ENCODE data around the gene EIF4B.

EIF4B gene

GRCh38 chr12:53061404-53062010 is 55.3 kb downstream of the EIF4B start:
- no peaks in the 10 kb centered on the region for H3K79me1 ChIP-seq (ENCODE audit: low read length)
- no peak overlapping the region for H3K23ac ChIP-seq (ENCODE audit: low read length)
- no peak overlapping the region for H3K27ac ChIP-seq (ENCODE audit: low read depth, low read length)
- H2AK5ac ChIP-seq (ENCODE audit: low read length) = no peak overlapping the region
- H3K36me3 ChIP-seq (ENCODE audit: control insufficient read depth in 1 of 2, insufficient read depth in 2 of 2, low read length in 2 of 2) = peaks cover 14 to 16% of the 10 kb centered on the region in 2 experiments
- no CpG with 5 or more reads among the region's 5 CpGs for WGBS (ENCODE audit: extremely low coverage, insufficient coverage, insufficient read length)
- no peak overlapping the region for H3K14ac ChIP-seq (ENCODE audit: low read length)
- H4K8ac ChIP-seq (ENCODE audit: low read depth, low read length) = peak overlapping the region; percentile 9
- H2BK12ac ChIP-seq (ENCODE audit: low read length) = no peak overlapping the region
- H3K9me3 ChIP-seq (ENCODE audit: insufficient read depth, low read depth, low read length) = peaks cover 2% of the 10 kb centered on the region
- H4K12ac ChIP-seq (ENCODE audit: low read depth, low read length) = no peak overlapping the region
- no peak overlapping the region for H3K4me2 ChIP-seq (ENCODE audit: low read length)
- DNase-seq = peak; percentile 21 to 36
- H2AFZ ChIP-seq (ENCODE audit: insufficient read depth, low read length, poor library complexity) = no peak overlapping the region
- no peaks in the 10 kb centered on the region for H3K4me1 ChIP-seq (ENCODE audit: control insufficient read depth in 1 of 2, insufficient read depth in 2 of 2, low read length in 2 of 2)
- H3K9ac ChIP-seq (ENCODE audit: low read length) = no peak overlapping the region
- no peak overlapping the region for H3K18ac ChIP-seq (ENCODE audit: low read length)
- H4K91ac ChIP-seq (ENCODE audit: low read depth, low read length) = no peak overlapping the region
- no peak overlapping the region for H2BK120ac ChIP-seq (ENCODE audit: insufficient read depth, low read length, poor library complexity)
- no peak overlapping the region for H3K4ac ChIP-seq (ENCODE audit: low read depth, low read length)
- H3K79me2 ChIP-seq (ENCODE audit: control insufficient read depth, insufficient read depth, low read length, poor library complexity) = no peaks in the 10 kb centered on the region
- H3K27me3 ChIP-seq (ENCODE audit: insufficient read depth, low read length) = no peaks in the 10 kb centered on the region
- H3K4me3 ChIP-seq (ENCODE audit: low read depth, low read length) = no peak overlapping the region
- H2BK5ac ChIP-seq (ENCODE audit: low read depth, low read length, poor library complexity) = no peak overlapping the region

- H3K9ac ChIP-seq (ENCODE audit: low read length) = no peak overlapping the region
- H3K36me3 ChIP-seq (ENCODE audit: control insufficient read depth in 1 of 2, insufficient read depth in 2 of 2, low read length in 2 of 2) = peaks cover 14 to 16% of the 10 kb centered on the region in 2 experiments
- H2AK5ac ChIP-seq (ENCODE audit: low read length) = no peak overlapping the region
- no peak overlapping the region for H3K4me3 ChIP-seq (ENCODE audit: low read depth, low read length)
- no peaks in the 10 kb centered on the region for H3K27me3 ChIP-seq (ENCODE audit: insufficient read depth, low read length)
- H2BK120ac ChIP-seq (ENCODE audit: insufficient read depth, low read length, poor library complexity) = no peak overlapping the region
- no CpG with 5 or more reads among the region's 20 CpGs for WGBS (ENCODE audit: extremely low coverage, insufficient coverage, insufficient read length)
- DNase-seq = no peak
- H3K27ac ChIP-seq (ENCODE audit: low read depth, low read length) = no peak overlapping the region
- H3K4ac ChIP-seq (ENCODE audit: low read depth, low read length) = no peak overlapping the region
- H4K8ac ChIP-seq (ENCODE audit: low read depth, low read length) = no peak overlapping the region
- H3K18ac ChIP-seq (ENCODE audit: low read length) = no peak overlapping the region
- H2AFZ ChIP-seq (ENCODE audit: insufficient read depth, low read length, poor library complexity) = no peak overlapping the region
- no peak overlapping the region for H2BK12ac ChIP-seq (ENCODE audit: low read length)
- no peak overlapping the region for H2BK5ac ChIP-seq (ENCODE audit: low read depth, low read length, poor library complexity)
- no peaks in the 10 kb centered on the region for H3K79me1 ChIP-seq (ENCODE audit: low read length)
- peaks cover 2% of the 10 kb centered on the region for H3K9me3 ChIP-seq (ENCODE audit: insufficient read depth, low read depth, low read length)
- H3K79me2 ChIP-seq (ENCODE audit: control insufficient read depth, insufficient read depth, low read length, poor library complexity) = no peaks in the 10 kb centered on the region
- H4K91ac ChIP-seq (ENCODE audit: low read depth, low read length) = no peak overlapping the region
- no peak overlapping the region for H3K23ac ChIP-seq (ENCODE audit: low read length)
- no peak overlapping the region for H3K4me2 ChIP-seq (ENCODE audit: low read length)
- H3K14ac ChIP-seq (ENCODE audit: low read length) = no peak overlapping the region
- no peaks in the 10 kb centered on the region for H3K4me1 ChIP-seq (ENCODE audit: control insufficient read depth in 1 of 2, insufficient read depth in 2 of 2, low read length in 2 of 2)
- no peak overlapping the region for H4K12ac ChIP-seq (ENCODE audit: low read depth, low read length)
These were observed 56.0 kb downstream of the EIF4B start for GRCh38 chr12:53062011-53062961.

GRCh38 chr12:53062977-53063707 is 56.9 kb downstream of the EIF4B start:
- Histone ChIP-seq H2AK5ac (ENCODE audit: low read length) (no peak overlapping the region), H3K18ac (ENCODE audit: low read length) (no peak overlapping the region), H2AFZ (ENCODE audit: insufficient read depth, low read length, poor library complexity) (no peak overlapping the region), H4K12ac (ENCODE audit: low read depth, low read length) (no peak overlapping the region), H3K14ac (ENCODE audit: low read length) (no peak overlapping the region), H4K8ac (ENCODE audit: low read depth, low read length) (no peak overlapping the region), H3K27me3 (ENCODE audit: insufficient read depth, low read length) (no peaks in the 10 kb centered on the region), H2BK120ac (ENCODE audit: insufficient read depth, low read length, poor library complexity) (no peak overlapping the region), H3K4me3 (ENCODE audit: low read depth, low read length) (no peak overlapping the region), H3K4ac (ENCODE audit: low read depth, low read length) (no peak overlapping the region), H3K36me3 (ENCODE audit: control insufficient read depth in 1 of 2, insufficient read depth in 2 of 2, low read length in 2 of 2) (peaks cover 14 to 20% of the 10 kb centered on the region in 2 experiments), H2BK5ac (ENCODE audit: low read depth, low read length, poor library complexity) (no peak overlapping the region), H3K27ac (ENCODE audit: low read depth, low read length) (no peak overlapping the region), H4K91ac (ENCODE audit: low read depth, low read length) (no peak overlapping the region), H3K9ac (ENCODE audit: low read length) (no peak overlapping the region), H3K23ac (ENCODE audit: low read length) (no peak overlapping the region), H3K79me1 (ENCODE audit: low read length) (no peaks in the 10 kb centered on the region), H3K4me2 (ENCODE audit: low read length) (no peak overlapping the region), H3K79me2 (ENCODE audit: control insufficient read depth, insufficient read depth, low read length, poor library complexity) (no peaks in the 10 kb centered on the region), H2BK12ac (ENCODE audit: low read length) (no peak overlapping the region), H3K4me1 (ENCODE audit: control insufficient read depth in 1 of 2, insufficient read depth in 2 of 2, low read length in 2 of 2) (no peaks in the 10 kb centered on the region), H3K9me3 (ENCODE audit: insufficient read depth, low read depth, low read length) (peaks cover 2% of the 10 kb centered on the region)
- no CpG with 5 or more reads among the region's 14 CpGs for WGBS (ENCODE audit: extremely low coverage, insufficient coverage, insufficient read length)
- DNase-seq = peak; percentile 21 to 43

GRCh38 chr12:53063708-53064612 is 57.7 kb downstream of the EIF4B start:
- Histone ChIP-seq H2BK12ac (ENCODE audit: low read length) (no peak overlapping the region), H2BK120ac (ENCODE audit: insufficient read depth, low read length, poor library complexity) (no peak overlapping the region), H4K8ac (ENCODE audit: low read depth, low read length) (no peak overlapping the region), H2AFZ (ENCODE audit: insufficient read depth, low read length, poor library complexity) (no peak overlapping the region), H3K4ac (ENCODE audit: low read depth, low read length) (no peak overlapping the region), H3K9ac (ENCODE audit: low read length) (no peak overlapping the region), H3K14ac (ENCODE audit: low read length) (no peak overlapping the region), H3K36me3 (ENCODE audit: control insufficient read depth in 1 of 2, insufficient read depth in 2 of 2, low read length in 2 of 2) (peaks cover 14 to 20% of the 10 kb centered on the region in 2 experiments), H3K4me2 (ENCODE audit: low read length) (no peak overlapping the region), H3K79me2 (ENCODE audit: control insufficient read depth, insufficient read depth, low read length, poor library complexity) (no peaks in the 10 kb centered on the region), H3K4me1 (ENCODE audit: control insufficient read depth in 1 of 2, insufficient read depth in 2 of 2, low read length in 2 of 2) (no peaks in the 10 kb centered on the region), H3K9me3 (ENCODE audit: insufficient read depth, low read depth, low read length) (peaks cover 2% of the 10 kb centered on the region), H4K12ac (ENCODE audit: low read depth, low read length) (no peak overlapping the region), H3K27ac (ENCODE audit: low read depth, low read length) (no peak overlapping the region), H3K23ac (ENCODE audit: low read length) (no peak overlapping the region), H2BK5ac (ENCODE audit: low read depth, low read length, poor library complexity) (no peak overlapping the region), H2AK5ac (ENCODE audit: low read length) (no peak overlapping the region), H3K27me3 (ENCODE audit: insufficient read depth, low read length) (no peaks in the 10 kb centered on the region), H3K79me1 (ENCODE audit: low read length) (no peaks in the 10 kb centered on the region), H3K18ac (ENCODE audit: low read length) (no peak overlapping the region), H3K4me3 (ENCODE audit: low read depth, low read length) (no peak overlapping the region), H4K91ac (ENCODE audit: low read depth, low read length) (no peak overlapping the region)
- DNase-seq = no peak
- WGBS (ENCODE audit: extremely low coverage, insufficient coverage, insufficient read length) = no CpG with 5 or more reads among the region's 13 CpGs
